Lower leg skin (tissue), 4 donors: Measurements from ENCODE around the gene EYS. TPM values are rescaled to one million over a fixed set of nuclear protein-coding genes. Genes with fewer than 3 reads are reported as not detected.

Source experiments
- DNase-seq, 2 donors: peaks; one replicate each; pipeline ENCODE4 v3.0.0-alpha.2; 2019; ENCODE audit warnings: low spot score in 2 of 2
- H3K4me3 ChIP-seq: fragments of 200-600 bp; sonication (generic); 2 replicates; pipeline ENCODE4 v1.5.1; 2017; ENCODE audit warnings: mild to moderate bottlenecking, low read depth; ENCODE audit not compliant: poor library complexity, severe bottlenecking
- POLR2A ChIP-seq, 2 donors: fragments of 450-650 bp; IDR thresholded peaks; one replicate each; pipeline ENCODE4 v1.6.1; 2016 to 2017; ENCODE audit warnings: antibody characterized with exemption in 2 of 2, mild to moderate bottlenecking in 1 of 2, moderate library complexity in 1 of 2
- WGBS, 2 donors: methylation state at CpG; one replicate each; pipeline ENCODE4 v1.1.5; 2018; 5-methylcytosine and 5-hydroxymethylcytosine counted together
- intact Hi-C: fragments of 100-400 bp; cut with DNase I; formaldehyde crosslinking; loops from one replicate; pipeline ENCODE4 v1.15.0; 2023; ENCODE audit warnings: low total_unique reads
- total RNA-seq, 4 donors: library from RNA; depleted of rRNA; stranded (reverse); fragments of >200 nt; gene quantifications; one replicate each; pipeline ENCODE4 v1.1.0, GENCODE V29; 2016
- TF ChIP-seq, protein P1 (sequence below), 3 donors: fragments of 450-650 bp; IDR thresholded peaks; one replicate each; pipeline ENCODE4 v1.5.1; 2016; ENCODE audit warnings: antibody characterized with exemption in 3 of 3, mild to moderate bottlenecking in 3 of 3, moderate library complexity in 2 of 3

The EYS gene
- total RNA-seq, 4 donors from 2014 or later: 0.04 TPM; not detected in 3

DNA sequence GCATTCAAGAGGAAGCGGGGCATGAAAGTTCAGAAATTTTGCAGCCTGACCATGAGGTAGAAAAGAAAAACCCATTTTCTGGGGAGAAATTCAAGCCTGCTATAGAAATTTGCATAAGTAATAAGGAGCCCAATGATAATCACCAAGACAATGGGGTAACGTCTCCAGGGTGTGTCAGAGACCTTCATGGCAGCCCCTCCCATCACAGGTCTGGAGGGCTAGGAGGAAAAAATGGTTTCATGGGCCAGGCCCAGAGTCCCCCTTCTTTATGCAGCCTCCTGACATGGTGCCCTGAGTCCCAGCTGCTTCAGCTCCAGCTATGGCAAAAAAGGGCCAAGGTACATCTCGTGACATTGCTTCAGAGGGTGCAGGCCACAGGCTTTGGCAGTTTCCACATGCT is 618.5 kb downstream of the EYS start:
- TF ChIP-seq, protein P1, sequence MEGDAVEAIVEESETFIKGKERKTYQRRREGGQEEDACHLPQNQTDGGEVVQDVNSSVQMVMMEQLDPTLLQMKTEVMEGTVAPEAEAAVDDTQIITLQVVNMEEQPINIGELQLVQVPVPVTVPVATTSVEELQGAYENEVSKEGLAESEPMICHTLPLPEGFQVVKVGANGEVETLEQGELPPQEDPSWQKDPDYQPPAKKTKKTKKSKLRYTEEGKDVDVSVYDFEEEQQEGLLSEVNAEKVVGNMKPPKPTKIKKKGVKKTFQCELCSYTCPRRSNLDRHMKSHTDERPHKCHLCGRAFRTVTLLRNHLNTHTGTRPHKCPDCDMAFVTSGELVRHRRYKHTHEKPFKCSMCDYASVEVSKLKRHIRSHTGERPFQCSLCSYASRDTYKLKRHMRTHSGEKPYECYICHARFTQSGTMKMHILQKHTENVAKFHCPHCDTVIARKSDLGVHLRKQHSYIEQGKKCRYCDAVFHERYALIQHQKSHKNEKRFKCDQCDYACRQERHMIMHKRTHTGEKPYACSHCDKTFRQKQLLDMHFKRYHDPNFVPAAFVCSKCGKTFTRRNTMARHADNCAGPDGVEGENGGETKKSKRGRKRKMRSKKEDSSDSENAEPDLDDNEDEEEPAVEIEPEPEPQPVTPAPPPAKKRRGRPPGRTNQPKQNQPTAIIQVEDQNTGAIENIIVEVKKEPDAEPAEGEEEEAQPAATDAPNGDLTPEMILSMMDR (IDR thresholded peaks at IDR 0.05): no peak
- no peak for TF ChIP-seq POLR2A (IDR thresholded peaks at IDR 0.05)
- intact Hi-C loops: no loop called here
- H3K4me3 ChIP-seq: no peak overlapping the region
- WGBS, 2 donors: 93 to 94% methylated on average over 3 of the region's 3 CpGs
- DNase-seq: no peak

DNA sequence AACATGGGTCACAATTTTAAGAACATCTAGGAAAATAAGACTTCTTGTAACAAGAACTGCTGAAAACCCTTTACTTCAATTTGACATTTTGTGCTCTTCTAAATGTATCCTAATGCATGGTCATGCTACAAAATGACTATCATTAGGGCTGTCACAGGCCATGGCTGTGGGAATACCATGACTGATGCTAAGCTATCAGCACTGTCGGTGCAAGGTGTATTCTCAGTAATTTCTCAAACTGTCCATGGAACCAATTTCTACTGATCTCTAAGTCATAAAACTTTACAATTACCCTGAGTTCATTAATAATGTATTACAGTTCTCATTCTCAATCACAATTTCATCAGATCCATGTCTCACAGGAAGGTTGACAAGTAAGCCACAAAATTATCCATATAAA is 625.3 kb downstream of the EYS start:
- no peak for TF ChIP-seq POLR2A (IDR thresholded peaks at IDR 0.05)
- TF ChIP-seq, protein P1 (IDR thresholded peaks at IDR 0.05): no peak
- intact Hi-C loops: no loop called here
- WGBS, 2 donors: 93% methylated on average over 1 of the region's 1 CpG

DNA sequence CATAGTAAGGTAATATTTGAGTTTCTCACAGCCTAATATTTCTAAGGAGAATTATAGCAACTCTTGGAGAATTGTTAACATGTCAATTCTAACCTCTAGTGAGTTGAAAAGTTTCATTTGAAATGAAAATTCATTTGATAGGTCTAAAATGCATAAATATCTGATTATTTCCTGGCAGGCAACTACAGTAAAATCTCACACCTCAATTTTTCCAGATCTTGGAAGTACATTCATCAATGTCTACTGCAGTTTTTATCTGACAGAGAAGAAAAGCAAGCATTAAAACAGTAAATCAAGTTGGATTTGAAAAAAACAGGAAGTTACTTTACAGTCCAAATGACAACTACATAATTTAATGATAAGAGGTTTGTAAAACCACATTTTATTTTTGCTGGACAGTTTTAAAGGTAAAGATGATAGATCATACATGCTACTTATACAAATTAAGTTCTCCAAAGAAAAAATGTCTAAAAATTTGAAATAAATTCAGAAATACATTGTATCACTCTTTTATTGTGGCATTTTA is 631.3 kb downstream of the EYS start:
- TF ChIP-seq, protein P1 (IDR thresholded peaks at IDR 0.05): no peak
- no peak for TF ChIP-seq POLR2A (IDR thresholded peaks at IDR 0.05)
- H3K4me3 ChIP-seq: no peak overlapping the region
- intact Hi-C loops: no loop called here
- no peak for DNase-seq

More for the DNA sequence above, 625.3 kb downstream of the EYS start:
- H3K4me3 ChIP-seq: no peak overlapping the region
- no peak for DNase-seq

DNA sequence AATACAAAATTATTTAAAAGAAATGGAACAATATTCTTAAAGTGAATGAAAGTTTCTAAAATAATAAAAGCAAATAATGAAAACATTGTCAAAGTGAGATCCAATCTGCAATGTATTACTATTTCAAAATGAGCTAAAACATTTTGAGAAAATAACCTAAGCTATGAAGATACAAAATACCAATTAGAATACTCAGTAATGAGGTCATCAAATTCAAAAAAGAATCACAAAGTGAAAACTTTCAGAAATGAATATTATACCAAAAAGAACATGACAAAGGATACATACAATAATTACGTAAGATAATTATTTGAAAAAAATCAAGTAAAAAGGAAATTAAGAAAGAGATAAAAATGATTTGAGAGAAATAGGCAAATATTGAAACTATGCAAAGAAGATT is 634.5 kb downstream of the EYS start:
- 85 to 97% methylated on average over 1 of the region's 1 CpG for WGBS, 2 donors
- no peak for TF ChIP-seq POLR2A (IDR thresholded peaks at IDR 0.05)
- TF ChIP-seq, protein P1 (IDR thresholded peaks at IDR 0.05): no peak
- intact Hi-C loops: no loop called here
- H3K4me3 ChIP-seq: no peak overlapping the region
- no peak for DNase-seq

DNA sequence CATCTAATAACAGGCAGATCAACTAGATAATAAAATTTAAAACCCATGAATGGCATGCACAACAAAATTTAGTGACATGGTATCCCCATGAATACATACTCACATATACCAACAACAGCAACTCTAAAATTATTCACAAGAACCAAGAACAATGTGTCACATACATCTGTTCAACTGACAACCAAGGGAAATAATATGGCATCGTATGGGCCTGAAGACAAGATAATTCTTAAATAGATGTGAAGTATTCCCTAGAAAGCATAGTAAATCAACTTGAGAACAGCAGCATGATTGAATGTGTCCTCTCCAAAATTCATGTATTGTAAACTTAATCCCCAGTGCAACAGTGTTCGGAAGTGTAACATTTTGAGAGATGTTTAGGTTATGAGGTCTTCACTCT is 635.5 kb downstream of the EYS start:
- 88 to 94% methylated on average over 2 of the region's 2 CpGs for WGBS, 2 donors
- H3K4me3 ChIP-seq: no peak overlapping the region
- no peak for TF ChIP-seq POLR2A (IDR thresholded peaks at IDR 0.05)
- TF ChIP-seq, protein P1 (IDR thresholded peaks at IDR 0.05): no peak
- DNase-seq: no peak
- intact Hi-C loops: no loop called here

DNA sequence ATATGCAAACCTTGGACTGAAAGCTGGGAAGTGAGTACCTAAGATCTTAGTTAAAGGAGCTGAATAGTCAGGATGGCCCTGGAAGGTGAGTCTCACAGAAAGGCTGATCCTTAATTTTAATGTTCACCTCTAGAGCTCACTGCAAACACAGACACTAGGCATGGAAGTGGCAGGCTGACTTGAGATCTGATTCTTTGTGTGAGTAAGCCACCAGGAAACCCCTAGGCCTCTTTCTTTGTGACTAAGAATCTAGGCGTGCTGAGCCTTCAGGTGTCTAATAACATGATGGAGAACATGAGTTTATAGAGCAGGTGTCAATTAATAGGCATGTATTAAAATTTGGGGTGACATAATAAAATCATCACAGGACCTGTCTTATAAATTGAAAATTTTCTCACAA is 642.2 kb downstream of the EYS start:
- H3K4me3 ChIP-seq: no peak overlapping the region
- WGBS, 2 donors: 50 to 67% methylated on average over 1 of the region's 1 CpG
- intact Hi-C loops: no loop called here
- TF ChIP-seq, protein P1 (IDR thresholded peaks at IDR 0.05): no peak
- TF ChIP-seq POLR2A (IDR thresholded peaks at IDR 0.05): no peak
- no peak for DNase-seq
